ENCODE results near the gene FGF18. TPM values are rescaled to one million over a fixed set of nuclear protein-coding genes. Genes with fewer than 3 reads are reported as not detected.

FGF18 gene
- total and polyA plus RNA-seq, 10 of the 15 experiments (the other 5 are each of a cell fraction or from before 2014, with no cell fraction given), result 0.03 to 0.10 (median 0.06) TPM; not detected in 5

DNA sequence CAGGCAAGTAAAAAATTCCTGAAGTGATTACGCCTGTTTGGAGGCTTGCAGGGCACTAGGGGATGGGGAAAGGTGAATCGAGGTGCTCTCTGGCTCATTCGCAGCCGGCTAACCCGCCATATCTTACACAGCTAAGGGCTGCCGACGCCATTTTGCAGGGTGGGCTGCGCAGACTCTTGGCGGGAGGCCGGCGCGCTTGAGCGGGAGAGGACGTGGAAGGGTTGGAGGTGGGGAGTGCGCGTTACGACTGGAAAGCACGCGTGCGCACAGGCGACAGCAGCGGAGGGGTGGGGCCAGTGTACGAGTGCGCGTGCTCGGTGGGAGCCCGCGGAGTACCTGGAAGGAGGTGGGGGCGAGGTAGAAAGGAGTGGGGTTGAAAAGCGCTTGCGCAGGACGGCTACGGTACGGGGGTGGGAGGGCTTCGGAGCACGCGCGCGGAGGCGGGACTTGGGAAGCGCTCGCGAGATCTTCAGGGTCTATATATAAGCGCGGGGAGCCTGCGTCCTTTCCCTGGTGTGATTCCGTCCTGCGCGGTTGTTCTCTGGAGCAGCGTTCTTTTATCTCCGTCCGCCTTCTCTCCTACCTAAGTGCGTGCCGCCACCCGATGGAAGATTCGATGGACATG is 32.0 kb upstream of the FGF18 start, which contains the start of gene NPM1 (continued):
- TF ChIP-seq, protein P1, sequence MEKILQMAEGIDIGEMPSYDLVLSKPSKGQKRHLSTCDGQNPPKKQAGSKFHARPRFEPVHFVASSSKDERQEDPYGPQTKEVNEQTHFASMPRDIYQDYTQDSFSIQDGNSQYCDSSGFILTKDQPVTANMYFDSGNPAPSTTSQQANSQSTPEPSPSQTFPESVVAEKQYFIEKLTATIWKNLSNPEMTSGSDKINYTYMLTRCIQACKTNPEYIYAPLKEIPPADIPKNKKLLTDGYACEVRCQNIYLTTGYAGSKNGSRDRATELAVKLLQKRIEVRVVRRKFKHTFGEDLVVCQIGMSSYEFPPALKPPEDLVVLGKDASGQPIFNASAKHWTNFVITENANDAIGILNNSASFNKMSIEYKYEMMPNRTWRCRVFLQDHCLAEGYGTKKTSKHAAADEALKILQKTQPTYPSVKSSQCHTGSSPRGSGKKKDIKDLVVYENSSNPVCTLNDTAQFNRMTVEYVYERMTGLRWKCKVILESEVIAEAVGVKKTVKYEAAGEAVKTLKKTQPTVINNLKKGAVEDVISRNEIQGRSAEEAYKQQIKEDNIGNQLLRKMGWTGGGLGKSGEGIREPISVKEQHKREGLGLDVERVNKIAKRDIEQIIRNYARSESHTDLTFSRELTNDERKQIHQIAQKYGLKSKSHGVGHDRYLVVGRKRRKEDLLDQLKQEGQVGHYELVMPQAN (conservative IDR thresholded peaks at IDR 0.05), result no peak; the same call in 1 of the 2 replicates
- TF ChIP-seq BHLHE40 (IDR thresholded peaks at IDR 0.05; ENCODE audit: borderline replicate concordance in 1 of 2, low read depth in 2 of 2, low read length in 1 of 2) (peak; percentile 51 to 77; a peak in 2 of 4 replicates), IKZF2 (IDR thresholded peaks at IDR 0.05) (no peak; a peak in 1 of 4 replicates), BRCA1 (IDR thresholded peaks at IDR 0.05; ENCODE audit: low read depth, low read length) (peak; percentile 75), IRF4 (IDR thresholded peaks at IDR 0.05; ENCODE audit: low read depth, low read length) (no peak), GATAD2B (conservative IDR thresholded peaks at IDR 0.05; ENCODE audit: low read depth) (0 out of 2 replicates have a peak, but pooled peaks have one; percentile 38), CREB1 (IDR thresholded peaks at IDR 0.05; ENCODE audit: low read depth) (peak; percentile 51; the same call in 1 of the 2 replicates), RFX5 (IDR thresholded peaks at IDR 0.05; ENCODE audit: low read depth, low read length) (no peak; the same call in 1 of the 2 replicates), SP1 (IDR thresholded peaks at IDR 0.05; ENCODE audit: low read depth, low read length) (no peak), MYC (IDR thresholded peaks at IDR 0.05; ENCODE audit: insufficient read depth, insufficient read length, insufficient replicate concordance, low read length, severe bottlenecking) (no peak), POLR2AphosphoS2 (IDR thresholded peaks at IDR 0.05; ENCODE audit: low read depth, low read length) (peak; percentile 98), EZH2 (IDR thresholded peaks at IDR 0.05; ENCODE audit: borderline replicate concordance, control insufficient read depth, low read depth, low read length) (no peak), KLF5 (IDR thresholded peaks at IDR 0.05; ENCODE audit: partially characterized antibody) (no peak), ZNF217 (IDR thresholded peaks at IDR 0.05) (no peak), ETV6 (conservative IDR thresholded peaks at IDR 0.05 in 1 of 2, IDR thresholded peaks at IDR 0.05 in 1 of 2; ENCODE audit: borderline replicate concordance in 1 of 2, low read depth in 1 of 2) (peak in 1 of 2 experiments; percentile 27; a peak in 1 of 4 replicates), TBL1XR1 (IDR thresholded peaks at IDR 0.05; ENCODE audit: low read depth, low read length) (peak; percentile 18; the same call in 1 of the 2 replicates), SIN3A (IDR thresholded peaks at IDR 0.05; ENCODE audit: low read depth, low read length) (no peak), FOXM1 (IDR thresholded peaks at IDR 0.05; ENCODE audit: low read depth, low read length) (no peak), CBFB (IDR thresholded peaks at IDR 0.05; ENCODE audit: low read depth) (peak; percentile 95)
- TF ChIP-seq, protein P2, sequence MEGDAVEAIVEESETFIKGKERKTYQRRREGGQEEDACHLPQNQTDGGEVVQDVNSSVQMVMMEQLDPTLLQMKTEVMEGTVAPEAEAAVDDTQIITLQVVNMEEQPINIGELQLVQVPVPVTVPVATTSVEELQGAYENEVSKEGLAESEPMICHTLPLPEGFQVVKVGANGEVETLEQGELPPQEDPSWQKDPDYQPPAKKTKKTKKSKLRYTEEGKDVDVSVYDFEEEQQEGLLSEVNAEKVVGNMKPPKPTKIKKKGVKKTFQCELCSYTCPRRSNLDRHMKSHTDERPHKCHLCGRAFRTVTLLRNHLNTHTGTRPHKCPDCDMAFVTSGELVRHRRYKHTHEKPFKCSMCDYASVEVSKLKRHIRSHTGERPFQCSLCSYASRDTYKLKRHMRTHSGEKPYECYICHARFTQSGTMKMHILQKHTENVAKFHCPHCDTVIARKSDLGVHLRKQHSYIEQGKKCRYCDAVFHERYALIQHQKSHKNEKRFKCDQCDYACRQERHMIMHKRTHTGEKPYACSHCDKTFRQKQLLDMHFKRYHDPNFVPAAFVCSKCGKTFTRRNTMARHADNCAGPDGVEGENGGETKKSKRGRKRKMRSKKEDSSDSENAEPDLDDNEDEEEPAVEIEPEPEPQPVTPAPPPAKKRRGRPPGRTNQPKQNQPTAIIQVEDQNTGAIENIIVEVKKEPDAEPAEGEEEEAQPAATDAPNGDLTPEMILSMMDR (IDR thresholded peaks at IDR 0.05 in 2 of 3, conservative IDR thresholded peaks at IDR 0.05 in 1 of 3; ENCODE audit: control insufficient read depth in 2 of 3, extremely low read depth in 1 of 3, insufficient read depth in 1 of 3, low read depth in 3 of 3, low read length in 3 of 3), result no peak
- TF ChIP-seq, protein P3, sequence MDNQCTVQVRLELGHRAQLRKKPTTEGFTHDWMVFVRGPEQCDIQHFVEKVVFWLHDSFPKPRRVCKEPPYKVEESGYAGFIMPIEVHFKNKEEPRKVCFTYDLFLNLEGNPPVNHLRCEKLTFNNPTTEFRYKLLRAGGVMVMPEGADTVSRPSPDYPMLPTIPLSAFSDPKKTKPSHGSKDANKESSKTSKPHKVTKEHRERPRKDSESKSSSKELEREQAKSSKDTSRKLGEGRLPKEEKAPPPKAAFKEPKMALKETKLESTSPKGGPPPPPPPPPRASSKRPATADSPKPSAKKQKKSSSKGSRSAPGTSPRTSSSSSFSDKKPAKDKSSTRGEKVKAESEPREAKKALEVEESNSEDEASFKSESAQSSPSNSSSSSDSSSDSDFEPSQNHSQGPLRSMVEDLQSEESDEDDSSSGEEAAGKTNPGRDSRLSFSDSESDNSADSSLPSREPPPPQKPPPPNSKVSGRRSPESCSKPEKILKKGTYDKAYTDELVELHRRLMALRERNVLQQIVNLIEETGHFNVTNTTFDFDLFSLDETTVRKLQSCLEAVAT (IDR thresholded peaks at IDR 0.05), result peak; percentile 74; the same call in 1 of the 2 replicates
- TF ChIP-seq, protein P4, sequence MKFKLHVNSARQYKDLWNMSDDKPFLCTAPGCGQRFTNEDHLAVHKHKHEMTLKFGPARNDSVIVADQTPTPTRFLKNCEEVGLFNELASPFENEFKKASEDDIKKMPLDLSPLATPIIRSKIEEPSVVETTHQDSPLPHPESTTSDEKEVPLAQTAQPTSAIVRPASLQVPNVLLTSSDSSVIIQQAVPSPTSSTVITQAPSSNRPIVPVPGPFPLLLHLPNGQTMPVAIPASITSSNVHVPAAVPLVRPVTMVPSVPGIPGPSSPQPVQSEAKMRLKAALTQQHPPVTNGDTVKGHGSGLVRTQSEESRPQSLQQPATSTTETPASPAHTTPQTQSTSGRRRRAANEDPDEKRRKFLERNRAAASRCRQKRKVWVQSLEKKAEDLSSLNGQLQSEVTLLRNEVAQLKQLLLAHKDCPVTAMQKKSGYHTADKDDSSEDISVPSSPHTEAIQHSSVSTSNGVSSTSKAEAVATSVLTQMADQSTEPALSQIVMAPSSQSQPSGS (IDR thresholded peaks at IDR 0.05; ENCODE audit: low read length), result no peak
- TF ChIP-seq, protein P5, sequence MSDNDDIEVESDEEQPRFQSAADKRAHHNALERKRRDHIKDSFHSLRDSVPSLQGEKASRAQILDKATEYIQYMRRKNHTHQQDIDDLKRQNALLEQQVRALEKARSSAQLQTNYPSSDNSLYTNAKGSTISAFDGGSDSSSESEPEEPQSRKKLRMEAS (IDR thresholded peaks at IDR 0.05; ENCODE audit: low read depth, low read length), result 0 out of 2 replicates have a peak, but pooled peaks have one; percentile 20
